Liver (tissue), 9 donors: ENCODE results near the gene ATP2A1. TPM values are rescaled to one million over a fixed set of nuclear protein-coding genes. Genes with fewer than 3 reads are reported as not detected.

ENCODE experiments used
- DNase-seq: peaks from one replicate; pipeline ENCODE4 v3.0.0-alpha.2; 2017; ENCODE audit warnings: low spot score
- H3K27ac ChIP-seq, 2 donors: one replicate each; pipeline ENCODE4 v1.7.0; 2013; ENCODE audit warnings: inconsistent platforms in 2 of 2, low read length in 2 of 2, control low read depth in 1 of 2, low read depth in 1 of 2, mild to moderate bottlenecking in 1 of 2
- H3K27me3 ChIP-seq, 4 donors: one replicate each; pipeline versions ENCODE4 v1.6.1 to v1.7.0; 2013; ENCODE audit warnings: low read length in 3 of 4, inconsistent platforms in 1 of 4, mild to moderate bottlenecking in 1 of 4, moderate library complexity in 1 of 4; ENCODE audit not compliant: control insufficient read depth in 4 of 4, insufficient read depth in 4 of 4
- H3K36me3 ChIP-seq, 4 donors: one replicate each; pipeline versions ENCODE4 v1.6.1 to v1.7.0; 2013; ENCODE audit warnings: low read length in 3 of 4, mild to moderate bottlenecking in 3 of 4, low read depth in 1 of 4, moderate library complexity in 1 of 4; ENCODE audit not compliant: control insufficient read depth in 4 of 4, insufficient read depth in 3 of 4
- H3K4me1 ChIP-seq, 4 donors: one replicate each; pipeline versions ENCODE4 v1.6.1 to v1.7.0; 2013; ENCODE audit warnings: low read length in 3 of 4, mild to moderate bottlenecking in 3 of 4, moderate library complexity in 1 of 4; ENCODE audit not compliant: control insufficient read depth in 4 of 4, insufficient read depth in 4 of 4
- H3K4me3 ChIP-seq, 3 donors: one replicate each; pipeline versions ENCODE4 v1.6.1 to v1.7.0; 2013; ENCODE audit warnings: low read length in 3 of 3, control low read depth in 1 of 3, low read depth in 1 of 3, mild to moderate bottlenecking in 1 of 3
- H3K9ac ChIP-seq, 2 donors: one replicate each; pipeline ENCODE4 v1.7.0; 2013; ENCODE audit warnings: low read length in 2 of 2, mild to moderate bottlenecking in 2 of 2, moderate library complexity in 2 of 2, control low read depth in 1 of 2, low read depth in 1 of 2
- H3K9me3 ChIP-seq, 4 donors: one replicate each; pipeline versions ENCODE4 v1.6.1 to v1.7.0; 2013; ENCODE audit warnings: low read length in 3 of 4; ENCODE audit not compliant: control insufficient read depth in 4 of 4
- EGR1 ChIP-seq, 2 donors: IDR thresholded peaks; 2 replicates each; pipeline ENCODE4 v1.6.1; 2016 to 2018; ENCODE audit warnings: antibody characterized with exemption in 2 of 2, low read depth in 2 of 2
- FOXA1 ChIP-seq: IDR thresholded peaks from 2 replicates; pipeline ENCODE4 v1.6.1; 2016; ENCODE audit warnings: antibody characterized with exemption
- FOXA2 ChIP-seq: IDR thresholded peaks from 2 replicates; pipeline ENCODE4 v1.6.1; 2016; ENCODE audit warnings: antibody characterized with exemption
- GABPA ChIP-seq, 2 donors: IDR thresholded peaks in 1 of 2; conservative IDR thresholded peaks in 1 of 2; 2 replicates each; pipeline ENCODE4 v1.6.1; 2016; ENCODE audit warnings: antibody characterized with exemption in 2 of 2, mild to moderate bottlenecking in 1 of 2, moderate library complexity in 1 of 2
- HNF4A ChIP-seq, 2 donors: conservative IDR thresholded peaks; 2 replicates each; pipeline ENCODE4 v1.6.1; 2016; ENCODE audit warnings: antibody characterized with exemption in 2 of 2, mild to moderate bottlenecking in 2 of 2
- JUND ChIP-seq, 2 donors: IDR thresholded peaks; 2 replicates each; pipeline ENCODE4 v1.6.1; 2016; ENCODE audit warnings: antibody characterized with exemption in 2 of 2
- NR2F2 ChIP-seq: IDR thresholded peaks from 2 replicates; pipeline ENCODE4 v1.6.1; 2016; ENCODE audit warnings: antibody characterized with exemption
- RAD21 ChIP-seq, 2 donors: IDR thresholded peaks; 2 replicates each; pipeline ENCODE4 v1.6.1; 2016; ENCODE audit warnings: antibody characterized with exemption in 2 of 2, mild to moderate bottlenecking in 2 of 2
- RXRA ChIP-seq, 2 donors: IDR thresholded peaks; 2 replicates each; pipeline ENCODE4 v1.6.1; 2017 to 2018; ENCODE audit warnings: antibody characterized with exemption in 2 of 2, mild to moderate bottlenecking in 1 of 2
- SP1 ChIP-seq: IDR thresholded peaks from 2 replicates; pipeline ENCODE4 v1.6.1; 2018; ENCODE audit warnings: antibody characterized with exemption, mild to moderate bottlenecking
- TAF1 ChIP-seq: conservative IDR thresholded peaks from 2 replicates; pipeline ENCODE4 v1.6.1; 2016; ENCODE audit warnings: antibody characterized with exemption, mild to moderate bottlenecking
- YY1 ChIP-seq: IDR thresholded peaks from 2 replicates; pipeline ENCODE4 v1.6.1; 2016; ENCODE audit warnings: antibody characterized with exemption, mild to moderate bottlenecking
- ZBTB33 ChIP-seq: IDR thresholded peaks from 2 replicates; pipeline ENCODE4 v1.6.1; 2016; ENCODE audit warnings: antibody characterized with exemption
- WGBS: extraction: QIAGEN DNeasy Blood & Tissue Kit; methylation state at CpG from one replicate; pipeline ENCODE4 v1.1.7; 2013; 5-methylcytosine and 5-hydroxymethylcytosine counted together
- polyA plus RNA-seq, 2 donors: library from polyadenylated mRNA; stranded (reverse) in 1 of 2; unstranded in 1 of 2; fragments of 200-250 nt in 1 of 2; fragments of >200 nt in 1 of 2; fragmentation: Nextera tagmentation in 1 of 2; extraction: Ambion mirVana in 1 of 2; gene quantifications; one replicate each; pipeline versions ENCODE4 v1.2.1 to v1.2.3, GENCODE V29; 2013 to 2015
- total RNA-seq, 2 donors: library from RNA; depleted of rRNA; stranded (reverse); fragments of >200 nt; gene quantifications; one replicate each; pipeline ENCODE4 v1.2.3, GENCODE V29; 2014
- TF ChIP-seq, protein P1 (sequence below): fragments of 150-350 bp; IDR thresholded peaks from 2 replicates; pipeline ENCODE4 v1.5.1; 2017; ENCODE audit warnings: improper control_type of control experiment, low read depth, low read length; ENCODE audit not compliant: missing input control
- TF ChIP-seq, protein P2 (sequence below): IDR thresholded peaks from 2 replicates; pipeline ENCODE4 v1.6.1; 2016; ENCODE audit warnings: antibody characterized with exemption, mild to moderate bottlenecking
- TF ChIP-seq, protein P3 (sequence below): IDR thresholded peaks from 2 replicates; pipeline ENCODE4 v1.6.1; 2016; ENCODE audit warnings: antibody characterized with exemption
- donor health status: healthy.
- donor health status: healthy.
- donor health status: healthy.
- donor health status: healthy.
- donor health status: healthy.

The ATP2A1 gene
- total and polyA plus RNA-seq, 4 donors: 0.07 to 0.23 (median 0.13) TPM

- TF ChIP-seq HNF4A (conservative IDR thresholded peaks at IDR 0.05) (no peak), FOXA2 (no peak), NR2F2 (no peak), YY1 (no peak), RAD21 (IDR thresholded peaks at IDR 0.05) (no peak), SP1 (no peak)
Measured at GRCh38 chr16:28872952-28873351, 5.3 kb upstream of the ATP2A1 start (continued).

- Histone ChIP-seq H3K4me1 (no peaks in the 10 kb centered on the region), H3K27ac (no peak overlapping the region), H3K36me3 (peaks cover 16 to 43% (median 23%) of the 10 kb centered on the region in 4 donors), H3K27me3 (no peaks in the 10 kb centered on the region), H3K9ac (no peak overlapping the region), H3K9me3 (no peaks in the 10 kb centered on the region), H3K4me3 (no peak overlapping the region)
- no peak for DNase-seq
- WGBS: 90% methylated on average over 18 of the region's 18 CpGs
- TF ChIP-seq, protein P1, sequence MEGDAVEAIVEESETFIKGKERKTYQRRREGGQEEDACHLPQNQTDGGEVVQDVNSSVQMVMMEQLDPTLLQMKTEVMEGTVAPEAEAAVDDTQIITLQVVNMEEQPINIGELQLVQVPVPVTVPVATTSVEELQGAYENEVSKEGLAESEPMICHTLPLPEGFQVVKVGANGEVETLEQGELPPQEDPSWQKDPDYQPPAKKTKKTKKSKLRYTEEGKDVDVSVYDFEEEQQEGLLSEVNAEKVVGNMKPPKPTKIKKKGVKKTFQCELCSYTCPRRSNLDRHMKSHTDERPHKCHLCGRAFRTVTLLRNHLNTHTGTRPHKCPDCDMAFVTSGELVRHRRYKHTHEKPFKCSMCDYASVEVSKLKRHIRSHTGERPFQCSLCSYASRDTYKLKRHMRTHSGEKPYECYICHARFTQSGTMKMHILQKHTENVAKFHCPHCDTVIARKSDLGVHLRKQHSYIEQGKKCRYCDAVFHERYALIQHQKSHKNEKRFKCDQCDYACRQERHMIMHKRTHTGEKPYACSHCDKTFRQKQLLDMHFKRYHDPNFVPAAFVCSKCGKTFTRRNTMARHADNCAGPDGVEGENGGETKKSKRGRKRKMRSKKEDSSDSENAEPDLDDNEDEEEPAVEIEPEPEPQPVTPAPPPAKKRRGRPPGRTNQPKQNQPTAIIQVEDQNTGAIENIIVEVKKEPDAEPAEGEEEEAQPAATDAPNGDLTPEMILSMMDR: peak; percentile 54
- TF ChIP-seq RAD21 (IDR thresholded peaks at IDR 0.05): peak in 1 of 2 donors; percentile 57
- no peak for TF ChIP-seq HNF4A (conservative IDR thresholded peaks at IDR 0.05)
- TF ChIP-seq, protein P2, sequence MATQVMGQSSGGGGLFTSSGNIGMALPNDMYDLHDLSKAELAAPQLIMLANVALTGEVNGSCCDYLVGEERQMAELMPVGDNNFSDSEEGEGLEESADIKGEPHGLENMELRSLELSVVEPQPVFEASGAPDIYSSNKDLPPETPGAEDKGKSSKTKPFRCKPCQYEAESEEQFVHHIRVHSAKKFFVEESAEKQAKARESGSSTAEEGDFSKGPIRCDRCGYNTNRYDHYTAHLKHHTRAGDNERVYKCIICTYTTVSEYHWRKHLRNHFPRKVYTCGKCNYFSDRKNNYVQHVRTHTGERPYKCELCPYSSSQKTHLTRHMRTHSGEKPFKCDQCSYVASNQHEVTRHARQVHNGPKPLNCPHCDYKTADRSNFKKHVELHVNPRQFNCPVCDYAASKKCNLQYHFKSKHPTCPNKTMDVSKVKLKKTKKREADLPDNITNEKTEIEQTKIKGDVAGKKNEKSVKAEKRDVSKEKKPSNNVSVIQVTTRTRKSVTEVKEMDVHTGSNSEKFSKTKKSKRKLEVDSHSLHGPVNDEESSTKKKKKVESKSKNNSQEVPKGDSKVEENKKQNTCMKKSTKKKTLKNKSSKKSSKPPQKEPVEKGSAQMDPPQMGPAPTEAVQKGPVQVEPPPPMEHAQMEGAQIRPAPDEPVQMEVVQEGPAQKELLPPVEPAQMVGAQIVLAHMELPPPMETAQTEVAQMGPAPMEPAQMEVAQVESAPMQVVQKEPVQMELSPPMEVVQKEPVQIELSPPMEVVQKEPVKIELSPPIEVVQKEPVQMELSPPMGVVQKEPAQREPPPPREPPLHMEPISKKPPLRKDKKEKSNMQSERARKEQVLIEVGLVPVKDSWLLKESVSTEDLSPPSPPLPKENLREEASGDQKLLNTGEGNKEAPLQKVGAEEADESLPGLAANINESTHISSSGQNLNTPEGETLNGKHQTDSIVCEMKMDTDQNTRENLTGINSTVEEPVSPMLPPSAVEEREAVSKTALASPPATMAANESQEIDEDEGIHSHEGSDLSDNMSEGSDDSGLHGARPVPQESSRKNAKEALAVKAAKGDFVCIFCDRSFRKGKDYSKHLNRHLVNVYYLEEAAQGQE: no peak
- TF ChIP-seq FOXA1: no peak
- TF ChIP-seq ZBTB33: no peak
Measured at GRCh38 chr16:28873543-28874201, 4.6 kb upstream of the ATP2A1 start.

DNA sequence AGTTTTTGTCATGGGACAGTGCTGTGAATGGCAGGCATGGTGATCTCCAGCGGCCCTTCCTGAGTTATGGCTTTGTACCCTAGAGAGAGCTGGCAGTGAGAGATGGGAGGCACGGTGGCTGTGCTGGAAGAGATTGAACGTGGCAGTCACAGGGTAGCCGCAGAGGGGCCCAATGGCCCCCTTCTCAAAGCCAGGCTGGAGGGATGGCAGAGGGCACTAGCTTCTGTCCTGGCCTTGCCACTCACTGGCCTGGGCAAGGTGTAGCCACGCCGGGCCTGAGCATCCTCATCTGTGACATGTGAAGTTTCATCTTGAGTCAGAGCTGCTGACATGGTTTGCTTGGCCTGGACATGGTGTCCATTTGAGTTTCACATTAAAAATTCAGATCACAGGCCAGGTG lies 3.9 kb upstream of the ATP2A1 start:
- H3K4me1 ChIP-seq: peaks cover 2 to 4% (median 4%) of the 10 kb centered on the region in 4 donors
- 97% methylated on average over 6 of the region's 6 CpGs for WGBS
- no peak overlapping the region for H3K4me3 ChIP-seq
- H3K9me3 ChIP-seq: no peaks in the 10 kb centered on the region
- H3K27ac ChIP-seq: no peak overlapping the region
- H3K36me3 ChIP-seq: peaks cover 10 to 36% (median 16%) of the 10 kb centered on the region in 4 donors
- H3K27me3 ChIP-seq: no peaks in the 10 kb centered on the region
- H3K9ac ChIP-seq: no peak overlapping the region
- DNase-seq: no peak
- TF ChIP-seq RAD21 (IDR thresholded peaks at IDR 0.05): no peak
- TF ChIP-seq TAF1: no peak
- no peak for TF ChIP-seq SP1
- TF ChIP-seq, protein P3, sequence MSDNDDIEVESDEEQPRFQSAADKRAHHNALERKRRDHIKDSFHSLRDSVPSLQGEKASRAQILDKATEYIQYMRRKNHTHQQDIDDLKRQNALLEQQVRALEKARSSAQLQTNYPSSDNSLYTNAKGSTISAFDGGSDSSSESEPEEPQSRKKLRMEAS: no peak
- TF ChIP-seq YY1: no peak
- TF ChIP-seq FOXA1: no peak
- TF ChIP-seq NR2F2: no peak
- no peak for TF ChIP-seq GABPA (IDR thresholded peaks at IDR 0.05 in 1 of 2, conservative IDR thresholded peaks at IDR 0.05 in 1 of 2)
- TF ChIP-seq JUND (IDR thresholded peaks at IDR 0.05): no peak
- TF ChIP-seq RXRA (IDR thresholded peaks at IDR 0.05): no peak
- TF ChIP-seq HNF4A (conservative IDR thresholded peaks at IDR 0.05): no peak
- TF ChIP-seq, protein P2: no peak
- no peak for TF ChIP-seq EGR1 (IDR thresholded peaks at IDR 0.05; ENCODE audit: low read depth in 2 of 2)
